GM19324 (cell line): Measurements from ENCODE around the gene MZT2A.
A peak's percentile ranks its signal among the peaks of the same experiment; 100 is the strongest.
"Not testable (repeated sequence)": the region's sequence is repeated elsewhere in the genome, so short reads cannot be mapped to it uniquely, and the experiment has no call there.

Experiments
- ATAC-seq: cut with Tn5 transposase; IDR thresholded peaks from one replicate; pipeline ENCODE4 v1.9.1; 2021; ENCODE audit warnings: mild to moderate bottlenecking, moderate library complexity; ENCODE audit not compliant: unreplicated experiment, low FRiP score

The MZT2A gene

GRCh38 chr2:131471624-131472023 lies 20.6 kb downstream of the MZT2A start:
- not testable (repeated sequence) for ATAC-seq

DNA sequence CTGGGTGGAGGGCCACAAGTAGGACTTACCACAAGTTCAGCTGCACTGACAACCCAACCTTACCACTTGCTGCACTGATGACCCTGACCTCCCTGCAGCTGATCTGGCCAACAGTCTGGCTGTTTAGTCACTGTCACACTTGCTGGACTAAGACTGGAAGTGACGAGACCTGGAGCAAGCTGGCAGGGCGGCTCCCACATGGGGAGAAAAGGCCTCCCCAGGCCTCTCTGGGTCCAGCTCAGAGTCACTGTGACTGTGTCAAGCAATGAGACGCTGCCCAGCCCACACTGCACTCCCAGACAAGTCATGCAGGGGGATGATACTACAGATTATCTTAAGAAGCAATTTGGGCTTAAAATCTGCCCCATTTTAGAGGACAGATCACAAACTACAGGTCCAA lies 21.3 kb downstream of the MZT2A start:
- ATAC-seq: not testable (repeated sequence)

DNA sequence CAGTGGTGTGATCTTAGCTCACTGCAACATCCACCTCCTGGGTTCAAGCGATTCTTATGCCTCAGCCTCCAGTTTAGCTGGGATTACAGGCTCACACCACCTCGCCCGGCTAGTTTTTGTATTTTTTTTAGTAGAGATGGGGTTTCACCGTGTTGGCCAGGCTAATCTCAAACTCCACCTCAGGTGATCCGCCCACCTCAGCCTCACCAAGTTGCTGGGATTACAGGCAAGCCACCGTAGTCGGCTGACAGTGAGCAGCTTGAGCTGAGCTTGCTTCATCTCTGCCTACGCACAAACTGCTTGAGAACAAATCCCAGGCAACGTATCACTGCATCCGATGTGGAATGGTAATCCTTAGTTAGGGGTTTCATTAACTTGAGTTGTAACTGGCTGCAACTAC lies 24.5 kb downstream of the MZT2A start:
- ATAC-seq: not testable (repeated sequence)

- ATAC-seq: not testable (repeated sequence)
Measured at GRCh38 chr2:131454914-131455313, 37.3 kb downstream of the MZT2A start.

DNA sequence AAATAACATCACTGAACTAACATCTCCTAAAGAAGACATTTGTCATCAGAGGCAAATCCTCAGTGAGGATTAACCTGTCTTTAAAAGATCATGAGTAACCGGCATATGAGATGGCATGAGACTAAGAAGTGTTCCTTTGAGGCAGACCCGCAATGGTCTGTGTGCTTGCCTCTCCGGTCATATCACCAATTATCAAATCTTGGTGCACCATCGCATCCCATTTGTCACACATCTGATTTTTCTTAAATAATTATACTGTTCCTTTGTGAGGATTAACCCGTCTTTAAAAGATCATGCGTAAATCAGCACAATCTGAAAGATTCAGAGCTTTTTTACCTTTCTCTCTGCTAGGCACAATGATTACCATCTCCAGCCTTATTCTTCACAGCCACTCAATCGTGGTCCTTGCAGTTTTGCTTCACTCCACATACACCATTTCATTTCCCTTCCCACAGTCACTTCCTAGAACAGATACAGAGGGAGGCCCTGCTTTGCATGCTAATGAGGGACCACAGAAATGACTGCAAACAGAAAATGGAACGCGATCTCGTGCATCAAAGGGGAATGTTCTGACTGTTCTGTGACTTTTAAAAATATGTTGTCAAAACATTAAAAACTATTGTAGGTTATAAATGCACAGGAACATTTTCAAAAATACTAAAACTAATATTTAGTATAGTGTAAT lies 40.8 kb downstream of the MZT2A start:
- ATAC-seq: peak; percentile 73

DNA sequence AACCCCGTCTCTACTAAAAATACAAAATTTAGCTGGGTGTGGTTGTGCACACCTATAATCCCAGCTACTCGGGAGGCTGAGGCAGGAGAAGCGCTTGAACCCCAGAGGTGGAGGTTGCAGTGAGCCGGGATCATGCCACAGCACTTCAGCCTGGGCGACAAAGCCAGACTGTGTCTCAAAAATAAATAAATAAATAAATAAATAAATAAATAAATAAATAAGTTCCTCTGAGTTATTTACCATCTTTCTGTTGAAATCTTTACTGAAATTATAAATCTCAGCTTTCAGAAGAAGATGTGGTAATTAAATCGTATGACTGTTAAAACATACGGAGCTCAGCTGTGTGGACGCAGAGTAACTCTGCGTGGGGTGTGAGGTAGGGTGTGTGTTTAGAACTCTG lies 44.2 kb downstream of the MZT2A start:
- ATAC-seq: not testable (repeated sequence)

DNA sequence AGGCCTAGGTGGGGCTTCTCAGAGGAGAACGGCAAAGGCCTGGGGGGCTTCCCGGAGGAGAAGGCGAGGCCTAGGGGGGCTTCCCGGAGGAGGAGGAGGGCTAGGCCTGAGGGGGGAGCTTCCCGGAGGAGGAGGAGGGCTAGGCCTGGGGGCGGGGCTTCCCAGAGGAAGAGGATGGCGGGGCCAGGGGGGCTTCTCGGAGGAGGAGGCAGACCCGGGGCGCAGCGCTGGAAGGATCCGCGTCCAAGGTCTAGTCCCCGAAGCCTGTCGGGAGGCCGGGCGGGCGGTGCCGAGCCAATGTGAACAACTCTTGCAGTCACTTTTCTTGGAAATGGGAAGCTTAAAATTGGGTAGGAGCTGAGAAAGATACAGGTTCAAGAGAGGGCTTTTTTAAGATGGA lies 46.3 kb downstream of the MZT2A start:
- ATAC-seq: no peak

GRCh38 chr2:131445515-131445797 lies 46.7 kb downstream of the MZT2A start:
- ATAC-seq: not testable (repeated sequence)

GRCh38 chr2:131444736-131445514 lies 47.3 kb downstream of the MZT2A start:
- ATAC-seq: not testable (repeated sequence)

- not testable (repeated sequence) for ATAC-seq
Measured at GRCh38 chr2:131440742-131441468, 51.3 kb downstream of the MZT2A start.
